C4-2B (cell line): ENCODE measurements around the gene GM2A.

ENCODE experiments used
- H3K27ac ChIP-seq: fragments of 450-650 bp; 2 replicates; pipeline ENCODE4 v1.5.1; 2017
- ZFX ChIP-seq: fragments of 450-650 bp; IDR thresholded peaks from 2 replicates; pipeline ENCODE4 v1.6.1; 2017
- TF ChIP-seq, protein P1 (sequence below): fragments of 450-650 bp; conservative IDR thresholded peaks from 2 replicates; pipeline ENCODE4 v1.5.1; 2017; ENCODE audit warnings: mild to moderate bottlenecking

The GM2A gene

GRCh38 chr5:151252762-151253604 lies at the start of gene GM2A:
Gene GM2A, plus strand, starts transcription at chr5:151253185. Its CDS starts 32 bp downstream, at chr5:151253217.
- no peak for TF ChIP-seq ZFX
- TF ChIP-seq, protein P1, sequence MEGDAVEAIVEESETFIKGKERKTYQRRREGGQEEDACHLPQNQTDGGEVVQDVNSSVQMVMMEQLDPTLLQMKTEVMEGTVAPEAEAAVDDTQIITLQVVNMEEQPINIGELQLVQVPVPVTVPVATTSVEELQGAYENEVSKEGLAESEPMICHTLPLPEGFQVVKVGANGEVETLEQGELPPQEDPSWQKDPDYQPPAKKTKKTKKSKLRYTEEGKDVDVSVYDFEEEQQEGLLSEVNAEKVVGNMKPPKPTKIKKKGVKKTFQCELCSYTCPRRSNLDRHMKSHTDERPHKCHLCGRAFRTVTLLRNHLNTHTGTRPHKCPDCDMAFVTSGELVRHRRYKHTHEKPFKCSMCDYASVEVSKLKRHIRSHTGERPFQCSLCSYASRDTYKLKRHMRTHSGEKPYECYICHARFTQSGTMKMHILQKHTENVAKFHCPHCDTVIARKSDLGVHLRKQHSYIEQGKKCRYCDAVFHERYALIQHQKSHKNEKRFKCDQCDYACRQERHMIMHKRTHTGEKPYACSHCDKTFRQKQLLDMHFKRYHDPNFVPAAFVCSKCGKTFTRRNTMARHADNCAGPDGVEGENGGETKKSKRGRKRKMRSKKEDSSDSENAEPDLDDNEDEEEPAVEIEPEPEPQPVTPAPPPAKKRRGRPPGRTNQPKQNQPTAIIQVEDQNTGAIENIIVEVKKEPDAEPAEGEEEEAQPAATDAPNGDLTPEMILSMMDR: no peak
- H3K27ac ChIP-seq: peak within 1 kb of the TSS; percentile 66

GRCh38 chr5:151204051-151204450 lies 48.9 kb upstream of the GM2A start:
- TF ChIP-seq ZFX: no peak
- TF ChIP-seq, protein P1: no peak
- no peak overlapping the region for H3K27ac ChIP-seq

DNA sequence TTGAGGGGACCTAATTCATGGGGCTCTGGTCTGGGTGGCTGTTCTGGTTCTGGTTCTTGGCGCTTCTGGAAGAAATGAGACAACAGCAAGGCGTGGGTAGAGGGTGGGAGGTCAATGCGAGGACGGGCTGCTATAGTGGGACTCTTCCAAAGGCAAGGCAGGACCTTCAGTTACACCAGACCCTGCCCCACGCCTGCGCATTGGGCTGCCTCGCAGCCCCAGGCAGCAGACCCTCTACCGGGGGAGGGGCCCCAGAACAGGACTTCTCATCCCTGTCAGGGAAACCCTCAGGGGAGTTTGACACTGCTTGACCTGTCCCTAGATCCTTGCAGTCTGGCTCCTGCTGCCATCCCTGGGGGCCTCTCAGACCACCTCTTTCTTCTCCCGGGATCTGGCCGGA lies 47.6 kb upstream of the GM2A start:
- TF ChIP-seq ZFX: no peak
- TF ChIP-seq, protein P1: no peak
- H3K27ac ChIP-seq: no peak overlapping the region

GRCh38 chr5:151208481-151208914 lies 44.5 kb upstream of the GM2A start:
- H3K27ac ChIP-seq: no peak overlapping the region
- TF ChIP-seq, protein P1: no peak
- TF ChIP-seq ZFX: no peak

- TF ChIP-seq, protein P1: no peak
- TF ChIP-seq ZFX: no peak
- H3K27ac ChIP-seq: no peak overlapping the region
These were observed 40.6 kb upstream of the GM2A start for GRCh38 chr5:151212406-151212798.

DNA sequence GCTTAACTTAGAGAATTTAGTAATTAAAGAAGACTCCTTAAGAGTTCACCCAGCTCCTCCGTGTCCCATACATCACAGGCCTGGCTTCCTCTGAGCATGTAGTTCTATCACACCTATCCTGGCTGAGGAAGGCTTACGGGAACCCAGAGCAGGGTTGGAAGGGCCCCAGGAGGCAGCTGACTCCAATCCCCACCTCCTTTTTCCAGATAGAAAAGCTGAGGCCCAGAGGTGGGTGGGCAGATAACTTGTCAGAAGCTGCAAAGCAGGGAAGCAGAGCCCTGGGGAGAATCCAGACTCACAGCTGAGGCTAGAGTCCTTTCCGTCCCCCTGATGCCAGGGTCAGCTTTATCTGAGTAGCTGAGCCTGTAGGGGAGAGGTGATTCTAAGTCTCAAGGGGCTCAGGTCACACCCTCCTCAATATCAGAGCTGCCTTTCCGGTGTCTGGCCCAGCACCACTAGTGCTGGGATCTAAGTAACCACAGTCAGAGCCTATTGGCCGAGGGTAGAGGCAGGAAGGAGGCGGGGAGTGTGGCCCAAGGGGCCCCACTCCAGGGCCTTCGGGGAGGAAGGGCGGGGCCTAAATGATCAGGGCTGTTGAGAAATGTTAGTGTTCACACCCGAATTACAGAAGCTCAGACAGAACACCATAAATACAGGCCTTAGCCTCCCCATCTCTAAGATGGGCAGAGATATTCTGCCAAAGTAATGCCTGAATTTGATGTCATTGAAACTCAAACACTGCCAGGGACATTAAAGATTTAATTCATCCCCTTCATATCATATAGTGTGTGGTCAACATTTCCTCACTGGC lies 39.0 kb upstream of the GM2A start:
- no peak overlapping the region for H3K27ac ChIP-seq
- TF ChIP-seq ZFX: no peak
- TF ChIP-seq, protein P1: no peak
